GM18499 (cell line): ENCODE results near the gene ATP13A1.
"Not testable (repeated sequence)": the region's sequence is repeated elsewhere in the genome, so short reads cannot be mapped to it uniquely, and the experiment has no call there.

ENCODE experiments used
- ATAC-seq: cut with Tn5 transposase; IDR thresholded peaks from one replicate; pipeline ENCODE4 v1.9.1; 2021; ENCODE audit warnings: moderate number of reproducible peaks; ENCODE audit not compliant: insufficient read depth, unreplicated experiment

Gene ATP13A1

GRCh38 chr19:19663256-19664120 is at the start of gene ATP13A1:
TSS of gene ATP13A1 (minus strand) at chr19:19663676. CDS start at chr19:19663666, 10 bp downstream.
- peak; percentile 48 for ATAC-seq

- no peak for ATAC-seq
Measured at GRCh38 chr19:19711934-19712828, 48.7 kb upstream of the ATP13A1 start.

DNA sequence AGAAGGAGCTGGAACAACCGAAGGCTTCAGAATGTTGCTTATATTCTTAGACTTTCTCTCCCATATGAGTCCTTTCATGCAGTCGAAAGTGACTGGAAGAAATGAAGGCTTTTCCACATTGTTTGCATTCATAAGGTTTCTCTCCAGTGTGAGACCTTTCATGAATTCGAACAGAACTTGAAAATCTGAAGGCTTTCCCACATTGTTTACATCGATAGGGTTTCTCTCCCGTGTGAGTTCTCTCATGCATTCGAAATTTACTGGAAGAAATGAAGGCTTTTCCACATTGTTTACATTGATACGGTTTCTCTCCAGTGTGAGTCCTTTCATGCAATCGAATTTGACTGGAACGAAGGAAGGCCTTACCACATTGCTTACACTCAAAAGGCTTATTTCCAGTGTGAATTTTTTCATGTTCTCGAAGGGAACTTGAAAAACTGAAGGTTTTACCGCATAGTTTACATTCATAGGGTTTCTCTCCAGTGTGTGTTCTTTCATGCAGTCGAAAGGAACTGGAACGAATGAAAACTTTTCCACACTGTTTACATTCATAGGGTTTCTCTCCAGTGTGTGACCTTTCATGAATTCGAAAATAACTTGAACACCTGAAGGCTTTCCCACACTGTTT is 47.9 kb upstream of the ATP13A1 start:
- no peak for ATAC-seq

DNA sequence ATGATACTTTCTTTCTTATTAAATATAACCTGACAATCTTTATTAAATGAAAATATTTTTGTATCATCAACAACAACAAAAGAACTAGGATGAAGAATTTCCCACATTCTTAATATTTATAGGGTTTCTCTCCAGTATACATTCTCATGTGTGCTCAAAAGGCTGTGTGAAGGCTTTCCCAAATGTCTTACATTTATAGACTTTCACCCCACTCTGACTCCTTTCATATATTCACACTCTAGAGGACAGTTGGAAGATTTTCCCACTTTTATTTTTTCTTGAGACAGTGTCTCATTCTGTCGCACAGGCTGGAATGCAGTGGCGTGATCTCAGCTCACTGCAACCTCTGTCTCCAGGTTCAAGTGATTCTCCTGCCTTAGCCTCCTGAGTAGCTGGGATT is 47.0 kb upstream of the ATP13A1 start:
- no peak for ATAC-seq

- ATAC-seq: no peak
Measured at GRCh38 chr19:19704836-19705235, 41.4 kb upstream of the ATP13A1 start.

GRCh38 chr19:19700493-19700892 is 37.0 kb upstream of the ATP13A1 start:
- not testable (repeated sequence) for ATAC-seq

GRCh38 chr19:19697589-19697988 is 34.1 kb upstream of the ATP13A1 start:
- ATAC-seq: no peak

DNA sequence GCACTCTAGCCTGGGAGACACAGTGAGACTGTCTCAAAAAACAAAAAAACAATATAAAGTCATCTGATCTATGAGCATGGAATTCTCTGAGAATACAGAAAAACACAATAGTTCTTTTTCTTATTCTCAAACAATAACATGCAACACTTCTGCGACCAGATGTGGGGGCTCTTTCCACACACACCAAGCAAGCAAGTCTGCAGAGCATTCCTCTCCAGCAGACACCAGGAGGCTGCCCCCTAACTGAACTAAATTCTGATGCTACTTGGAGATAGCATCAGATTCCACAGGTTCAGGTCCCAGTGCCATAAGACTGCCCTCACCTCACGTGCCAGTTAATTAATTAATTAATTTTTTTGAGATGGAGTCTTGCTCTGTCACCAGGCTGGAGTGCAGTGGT is 32.9 kb upstream of the ATP13A1 start:
- ATAC-seq: no peak

DNA sequence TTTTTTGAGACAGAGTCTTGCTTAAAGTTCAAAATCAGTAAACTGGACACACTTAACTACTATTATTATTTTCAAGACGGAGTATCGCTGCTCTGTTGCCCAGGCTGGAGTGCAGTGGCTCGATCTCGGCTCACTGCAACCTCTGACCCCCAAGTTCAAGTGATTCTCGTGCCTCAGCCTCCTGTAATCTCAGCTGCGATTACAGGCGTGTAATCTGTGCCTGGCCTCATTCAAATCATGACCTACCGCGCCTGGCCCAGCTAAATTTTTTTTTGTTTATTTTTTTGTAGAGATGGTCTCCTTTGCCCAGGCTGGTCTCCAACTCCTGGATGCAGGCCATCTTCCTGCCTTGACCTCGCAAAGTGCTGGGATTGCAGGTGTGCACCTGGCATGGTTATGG is 28.2 kb upstream of the ATP13A1 start:
- ATAC-seq: no peak

GRCh38 chr19:19689023-19689422 is 25.5 kb upstream of the ATP13A1 start:
- not testable (repeated sequence) for ATAC-seq

DNA sequence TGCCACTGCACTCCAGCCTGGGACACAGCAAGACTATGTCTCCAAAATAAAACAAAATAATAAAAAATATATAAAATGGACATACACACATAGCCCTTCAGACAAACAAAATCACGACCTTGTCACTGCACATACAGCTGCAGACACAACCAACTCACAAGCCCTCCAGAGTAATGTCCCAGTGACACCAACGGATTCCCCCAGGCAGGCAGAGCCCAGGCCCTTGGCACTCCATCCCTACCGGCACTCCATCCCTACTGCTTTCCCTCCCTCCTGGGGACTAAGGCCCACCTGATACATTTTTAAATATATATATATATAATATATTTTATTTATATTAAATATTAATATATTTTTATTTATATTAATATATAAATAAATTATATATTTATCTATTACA is 23.6 kb upstream of the ATP13A1 start:
- ATAC-seq: no peak

GRCh38 chr19:19686580-19686979 is 23.1 kb upstream of the ATP13A1 start:
- ATAC-seq: no peak

- ATAC-seq: not testable (repeated sequence)
Measured at GRCh38 chr19:19686119-19686518, 22.6 kb upstream of the ATP13A1 start.

- ATAC-seq: no peak
Measured at GRCh38 chr19:19679176-19680073, 15.9 kb upstream of the ATP13A1 start.

DNA sequence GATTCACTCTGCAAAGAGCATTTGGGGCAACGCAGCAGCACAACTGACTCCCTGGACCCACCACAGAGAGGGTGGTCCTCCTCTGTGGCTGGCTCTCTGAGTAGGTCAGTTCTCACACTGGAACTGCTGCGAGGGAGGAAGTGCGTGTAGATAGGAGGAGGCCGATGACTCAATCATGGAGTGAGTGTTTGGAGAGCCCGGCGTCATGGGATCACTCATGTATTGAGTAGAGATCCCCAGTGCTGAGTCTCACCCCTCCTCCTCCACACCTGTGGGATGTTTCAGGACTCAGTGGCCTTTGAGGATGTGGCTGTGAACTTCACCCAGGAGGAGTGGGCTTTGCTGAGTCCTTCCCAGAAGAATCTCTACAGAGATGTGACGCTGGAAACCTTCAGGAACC is 14.1 kb upstream of the ATP13A1 start:
- ATAC-seq: no peak

DNA sequence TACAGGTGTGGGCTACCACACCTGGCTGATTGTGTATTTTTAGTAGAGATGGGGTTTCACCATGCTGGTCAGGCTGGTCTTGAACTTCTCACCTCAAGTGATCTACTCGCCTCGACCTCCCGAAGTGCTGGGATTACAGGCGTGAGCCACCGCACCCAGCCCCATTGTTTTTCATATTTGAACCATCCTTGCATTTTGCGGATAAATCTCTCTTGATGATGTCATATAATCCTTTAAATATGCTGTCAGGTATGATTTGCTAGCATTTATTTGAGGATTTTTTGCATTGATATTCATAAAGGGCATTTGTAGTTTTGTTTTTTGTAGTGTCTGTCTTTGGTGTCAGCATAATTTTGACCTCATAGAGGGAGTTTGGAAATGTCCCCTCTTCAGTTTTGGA is 10.8 kb upstream of the ATP13A1 start:
- ATAC-seq: no peak

DNA sequence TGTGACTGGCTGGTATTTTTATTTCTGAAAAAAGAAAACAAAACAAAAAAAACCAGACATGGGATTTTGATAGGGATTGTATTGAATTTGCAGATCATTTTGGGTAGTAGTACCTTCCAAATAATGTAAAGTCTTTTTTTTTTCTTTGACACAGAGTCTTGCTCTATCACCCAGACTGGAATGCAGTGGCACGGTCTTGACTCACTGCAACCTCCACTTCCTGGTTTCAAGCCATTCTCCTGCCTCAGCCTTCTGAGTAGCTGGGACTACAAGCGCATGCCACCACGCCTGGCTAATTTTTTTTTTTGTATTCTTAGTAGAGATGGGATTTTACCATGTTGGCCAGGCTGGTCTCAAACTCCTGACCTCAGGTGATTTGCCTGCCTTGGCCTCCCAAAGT is 9.3 kb upstream of the ATP13A1 start:
- no peak for ATAC-seq

GRCh38 chr19:19670070-19670551 is 6.6 kb upstream of the ATP13A1 start:
- no peak for ATAC-seq

- ATAC-seq: peak; percentile 53
Measured at GRCh38 chr19:19668230-19669012, 4.9 kb upstream of the ATP13A1 start, which contains the start of gene ZNF101. TSS of gene ZNF101 (plus strand) at chr19:19668839. CDS start at chr19:19668964, 125 bp downstream.
